OCI-LY1 (cell line): ENCODE measurements around the gene RTTN.

ENCODE experiments used
- CTCF ChIP-seq: fragments of 200-600 bp; sonication (generic), shearing (Covaris generic); IDR thresholded peaks from 2 replicates; pipeline ENCODE4 v1.5.1; 2017; ENCODE audit warnings: mild to moderate bottlenecking, antibody characterized with exemption, low read length, moderate library complexity, mixed read lengths
- EZH2 ChIP-seq: fragments of 200-600 bp; sonication (generic), shearing (Covaris generic); IDR thresholded peaks from 2 replicates; pipeline ENCODE4 v1.8.0; 2017; ENCODE audit warnings: borderline replicate concordance, mixed run types, mild to moderate bottlenecking, antibody characterized with exemption, low read length, moderate library complexity, mixed read lengths

GRCh38 chr18:69956057-69956456 is 249.4 kb downstream of the RTTN start:
- TF ChIP-seq CTCF (no peak), EZH2 (no peak)
